Measurements from ENCODE around the gene PHC2. TPM values are rescaled to one million over a fixed set of nuclear protein-coding genes. Genes with fewer than 3 reads are reported as not detected.

Gene PHC2
- polyA plus RNA-seq, 1 donor from 2014 or later: 171 TPM

DNA sequence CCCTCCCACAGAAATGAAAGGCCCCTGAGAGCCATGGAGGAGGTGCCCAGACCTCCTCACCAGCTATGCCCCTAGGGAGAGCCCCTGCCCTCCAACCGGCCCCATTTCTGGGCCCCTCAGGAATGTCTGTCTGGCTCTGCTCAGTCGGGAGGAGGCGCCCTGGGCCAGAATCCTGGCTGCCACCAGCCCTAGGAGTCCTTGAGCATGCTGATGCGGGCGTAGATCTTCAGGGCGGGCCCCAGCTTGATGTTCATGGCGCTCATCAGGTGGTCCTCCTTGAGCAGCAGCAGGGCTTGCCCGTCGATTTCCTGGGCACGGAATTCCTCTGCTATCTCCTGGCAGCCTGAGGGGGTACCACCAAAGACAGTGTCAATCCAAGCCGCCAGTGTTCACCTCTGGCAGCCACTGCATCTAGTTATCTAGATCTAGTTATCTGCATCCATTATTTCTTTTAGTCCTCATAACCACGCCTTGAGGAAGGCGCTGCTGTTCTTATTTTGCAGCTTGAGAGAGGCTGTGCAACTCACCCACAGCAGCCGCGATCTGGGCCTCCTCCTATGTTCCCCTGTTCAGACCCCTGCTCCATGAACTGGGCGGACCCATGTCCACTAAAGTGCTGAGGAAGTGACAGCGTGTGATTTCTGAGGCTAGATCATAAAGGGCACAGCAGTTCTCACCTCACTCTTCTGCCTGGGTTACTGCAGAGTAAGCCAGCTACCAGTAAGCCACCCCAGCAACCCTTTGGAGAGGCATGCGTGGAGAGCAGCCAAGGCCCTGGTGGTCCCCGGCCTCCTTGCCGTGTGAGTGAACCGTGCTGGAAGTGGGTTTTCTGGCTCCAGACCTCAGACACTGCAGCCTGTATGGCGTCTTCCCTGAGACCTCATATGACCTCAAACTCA, 106.0 kb downstream of the PHC2 start:
- H3K27me3 ChIP-seq (ENCODE audit: insufficient read depth, low read depth, low read length): no peaks in the 10 kb centered on the region
- TF ChIP-seq TAF1 (IDR thresholded peaks at IDR 0.05; ENCODE audit: low read depth): no peak
- no peak for TF ChIP-seq RAD21 (conservative IDR thresholded peaks at IDR 0.05)
- no peak for TF ChIP-seq EP300 (conservative IDR thresholded peaks at IDR 0.05; ENCODE audit: poor library complexity, severe bottlenecking)
- no peak for TF ChIP-seq MXI1 (conservative IDR thresholded peaks at IDR 0.05; ENCODE audit: poor library complexity, severe bottlenecking)
- no peak for TF ChIP-seq REST (IDR thresholded peaks at IDR 0.05; ENCODE audit: borderline replicate concordance)
- TF ChIP-seq EZH2 (IDR thresholded peaks at IDR 0.05; ENCODE audit: borderline replicate concordance, insufficient read depth, low read length, poor library complexity, severe bottlenecking): no peak
- TF ChIP-seq SMC3 (conservative IDR thresholded peaks at IDR 0.05; ENCODE audit: poor library complexity): no peak
- TF ChIP-seq CTCF (IDR thresholded peaks at IDR 0.05; ENCODE audit: poor library complexity, severe bottlenecking): no peak
- TF ChIP-seq POLR2AphosphoS5 (IDR thresholded peaks at IDR 0.05): no peak
- no peaks in the 10 kb centered on the region for H3F3A ChIP-seq (ENCODE audit: insufficient read depth, low read length, poor library complexity, severe bottlenecking)
- H3K27ac ChIP-seq (ENCODE audit: low read length): no peak overlapping the region
- H3K9ac ChIP-seq (ENCODE audit: low read length): no peak overlapping the region
- H3K4me2 ChIP-seq (ENCODE audit: low read length): no peak overlapping the region
- peaks cover 36% of the 10 kb centered on the region for H3K36me3 ChIP-seq (ENCODE audit: insufficient read depth, low read length)
- no peak overlapping the region for H2AFZ ChIP-seq (ENCODE audit: low read depth, low read length)
- no peak overlapping the region for H3K4me3 ChIP-seq (ENCODE audit: low read length)
- no peaks in the 10 kb centered on the region for H3K9me3 ChIP-seq (ENCODE audit: low read length)
- H3K79me2 ChIP-seq (replicated peaks; ENCODE audit: insufficient read depth, low read length): peaks cover 5% of the 10 kb centered on the region
- H4K20me1 ChIP-seq (ENCODE audit: insufficient read depth): peaks cover 11% of the 10 kb centered on the region
- H3K9me2 ChIP-seq (ENCODE audit: insufficient read depth, low read length): no peaks in the 10 kb centered on the region

DNA sequence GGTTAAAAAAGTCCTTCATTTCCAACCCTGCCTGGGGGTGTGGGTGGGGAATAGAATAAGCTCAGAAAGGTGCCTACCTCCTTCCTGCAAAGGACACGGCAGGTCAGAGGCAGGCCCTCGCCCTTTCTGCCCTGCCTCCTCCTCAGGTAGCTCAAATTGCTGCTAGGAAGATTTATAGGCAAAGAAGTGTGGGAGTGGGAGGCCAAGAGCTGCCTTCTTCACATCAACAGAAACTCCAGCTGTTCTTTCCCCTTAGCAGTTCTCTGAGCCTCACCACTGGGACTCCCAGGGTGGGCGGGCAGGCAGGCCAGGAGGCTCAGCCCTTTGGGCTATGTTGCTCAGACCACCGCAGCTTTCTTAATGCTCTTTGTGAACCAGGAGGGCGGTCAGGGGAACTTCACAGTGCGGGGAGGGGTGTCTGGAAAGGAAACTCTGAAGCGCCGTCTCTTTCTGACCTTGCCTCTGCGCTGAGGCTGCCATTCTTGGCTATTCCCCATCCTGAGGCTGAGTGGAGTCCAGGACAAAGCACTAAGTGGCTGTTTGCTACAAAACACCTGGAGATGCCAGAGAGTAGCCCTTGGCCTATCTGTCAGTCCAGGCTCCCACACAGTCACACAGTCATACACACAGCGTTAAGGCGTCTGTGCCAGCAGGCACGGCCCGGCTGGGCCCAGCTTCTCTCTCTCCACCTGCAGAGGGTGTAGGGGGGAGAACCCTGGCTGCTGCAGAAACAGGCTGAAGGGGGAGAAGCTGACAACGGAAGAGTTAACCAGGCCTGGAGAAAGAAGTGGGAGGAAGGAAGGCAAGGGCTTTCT, 107.0 kb downstream of the PHC2 start:
- Histone ChIP-seq H3K4me3 (ENCODE audit: low read length) (no peak overlapping the region), H3K27me3 (ENCODE audit: insufficient read depth, low read depth, low read length) (no peaks in the 10 kb centered on the region), H3K9me3 (ENCODE audit: low read length) (no peaks in the 10 kb centered on the region), H3K79me2 (replicated peaks; ENCODE audit: insufficient read depth, low read length) (peaks cover 5% of the 10 kb centered on the region), H3K9me2 (ENCODE audit: insufficient read depth, low read length) (no peaks in the 10 kb centered on the region), H3K27ac (ENCODE audit: low read length) (no peak overlapping the region), H3K36me3 (ENCODE audit: insufficient read depth, low read length) (peaks cover 30% of the 10 kb centered on the region), H3K4me2 (ENCODE audit: low read length) (no peak overlapping the region), H2AFZ (ENCODE audit: low read depth, low read length) (no peak overlapping the region), H3K9ac (ENCODE audit: low read length) (no peak overlapping the region), H3F3A (ENCODE audit: insufficient read depth, low read length, poor library complexity, severe bottlenecking) (no peaks in the 10 kb centered on the region), H4K20me1 (ENCODE audit: insufficient read depth) (peaks cover 11% of the 10 kb centered on the region)
- TF ChIP-seq POLR2AphosphoS5 (IDR thresholded peaks at IDR 0.05) (no peak), EZH2 (IDR thresholded peaks at IDR 0.05; ENCODE audit: borderline replicate concordance, insufficient read depth, low read length, poor library complexity, severe bottlenecking) (no peak), SMC3 (conservative IDR thresholded peaks at IDR 0.05; ENCODE audit: poor library complexity) (no peak), TAF1 (IDR thresholded peaks at IDR 0.05; ENCODE audit: low read depth) (no peak), MXI1 (conservative IDR thresholded peaks at IDR 0.05; ENCODE audit: poor library complexity, severe bottlenecking) (no peak), RAD21 (conservative IDR thresholded peaks at IDR 0.05) (no peak), REST (IDR thresholded peaks at IDR 0.05; ENCODE audit: borderline replicate concordance) (no peak), CTCF (IDR thresholded peaks at IDR 0.05; ENCODE audit: poor library complexity, severe bottlenecking) (no peak), EP300 (conservative IDR thresholded peaks at IDR 0.05; ENCODE audit: poor library complexity, severe bottlenecking) (no peak)

Data from neural cell (in vitro differentiated cells).